Muscle layer of duodenum (tissue), 2 donors: ENCODE measurements around the gene UST.

Experiments used
- H3K27ac ChIP-seq: one replicate; pipeline ENCODE4 v1.7.0; 2013; ENCODE audit warnings: mild to moderate bottlenecking, low read length
- H3K27me3 ChIP-seq: one replicate; pipeline ENCODE4 v1.7.0; 2013; ENCODE audit warnings: low read depth, mild to moderate bottlenecking, control low read depth, low read length
- H3K36me3 ChIP-seq, 2 donors: one replicate each; pipeline ENCODE4 v1.7.0; 2013; ENCODE audit warnings: low read length in 2 of 2, control low read depth in 1 of 2, mild to moderate bottlenecking in 1 of 2; ENCODE audit not compliant: insufficient read depth in 2 of 2, control insufficient read depth in 1 of 2
- H3K4me1 ChIP-seq, 2 donors: one replicate each; pipeline ENCODE4 v1.7.0; 2013; ENCODE audit warnings: low read length in 2 of 2, mild to moderate bottlenecking in 2 of 2, control low read depth in 1 of 2, moderate library complexity in 1 of 2; ENCODE audit not compliant: insufficient read depth in 2 of 2, control insufficient read depth in 1 of 2
- H3K4me3 ChIP-seq, 2 donors: one replicate each; pipeline ENCODE4 v1.7.0; 2013; ENCODE audit warnings: low read length in 2 of 2, low read depth in 1 of 2, mild to moderate bottlenecking in 1 of 2
- H3K9me3 ChIP-seq, 2 donors: one replicate each; pipeline ENCODE4 v1.7.0; 2013; ENCODE audit warnings: low read length in 2 of 2, control low read depth in 1 of 2, mild to moderate bottlenecking in 1 of 2; ENCODE audit not compliant: control insufficient read depth in 1 of 2
- donor health status: healthy.

Gene UST

DNA sequence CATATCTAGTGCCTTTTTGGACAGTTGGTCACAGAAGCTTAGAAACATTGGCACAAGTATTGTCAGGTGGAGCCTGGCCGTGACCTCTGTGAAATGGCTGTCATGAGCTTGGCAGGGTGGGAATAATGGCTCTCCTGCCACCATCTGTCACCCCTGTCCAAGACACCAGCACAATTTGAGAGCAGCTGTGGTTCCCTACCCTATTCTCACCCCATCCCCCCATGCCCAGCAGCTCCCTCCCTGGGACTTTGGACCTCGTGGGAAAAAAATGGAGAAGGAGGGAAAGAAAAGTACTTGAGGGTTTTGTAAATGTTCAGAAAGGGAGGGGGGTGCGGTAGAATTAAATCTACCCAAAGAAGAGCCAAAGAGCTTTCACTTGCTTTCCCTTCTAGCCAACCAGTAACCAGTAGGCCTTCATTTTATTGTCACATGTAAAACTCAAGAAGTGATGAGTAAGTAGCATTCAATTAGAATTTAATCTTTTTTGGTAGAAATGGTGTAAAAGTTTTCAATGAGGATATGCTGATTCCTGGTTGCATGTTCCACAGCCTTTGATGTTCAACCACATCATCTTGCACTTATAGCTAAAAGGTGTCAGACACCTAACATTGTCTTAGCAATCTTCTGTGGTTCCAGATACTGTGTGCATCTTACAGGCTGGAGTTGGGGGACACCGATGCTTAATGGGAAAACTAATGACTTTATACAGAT is 307.2 kb downstream of the UST start:
- H3K27me3 ChIP-seq = no peaks in the 10 kb centered on the region
- no peak overlapping the region for H3K27ac ChIP-seq
- H3K4me1 ChIP-seq = no peaks in the 10 kb centered on the region
- no peaks in the 10 kb centered on the region for H3K9me3 ChIP-seq
- no peaks in the 10 kb centered on the region for H3K36me3 ChIP-seq
- no peak overlapping the region for H3K4me3 ChIP-seq

DNA sequence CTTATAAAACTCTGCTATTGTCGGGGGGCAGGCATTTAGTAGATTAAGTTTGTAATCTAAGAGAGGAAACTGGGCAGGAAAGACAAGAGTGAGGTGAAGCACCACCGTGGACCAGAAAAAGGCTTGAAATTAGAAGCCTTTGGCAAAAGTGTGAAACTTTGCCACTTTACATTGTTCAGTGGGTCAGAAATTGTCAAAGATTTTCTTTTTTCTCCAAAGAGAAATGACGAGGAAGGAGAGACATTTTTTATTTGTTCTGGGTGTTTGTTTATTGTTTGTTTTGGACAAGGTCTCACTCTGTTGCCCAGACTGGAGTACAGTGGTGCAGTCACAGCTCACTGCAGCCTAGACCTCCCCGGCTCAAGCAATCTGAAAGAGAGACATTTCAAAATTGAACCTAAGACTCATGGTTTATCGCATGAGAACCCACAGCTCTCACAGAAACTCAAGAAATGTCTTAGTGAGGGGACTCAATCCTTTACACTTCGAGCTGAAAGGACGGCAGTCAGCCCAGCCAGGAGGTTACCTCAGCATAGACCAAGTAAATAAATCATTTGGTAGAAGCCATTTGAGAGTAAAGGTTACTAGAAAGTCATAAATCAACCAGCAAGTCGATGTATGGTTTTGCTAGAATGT is 307.8 kb downstream of the UST start:
- no peaks in the 10 kb centered on the region for H3K4me1 ChIP-seq
- H3K9me3 ChIP-seq = no peaks in the 10 kb centered on the region
- no peak overlapping the region for H3K27ac ChIP-seq
- no peaks in the 10 kb centered on the region for H3K27me3 ChIP-seq
- H3K36me3 ChIP-seq = no peaks in the 10 kb centered on the region
- H3K4me3 ChIP-seq = no peak overlapping the region

DNA sequence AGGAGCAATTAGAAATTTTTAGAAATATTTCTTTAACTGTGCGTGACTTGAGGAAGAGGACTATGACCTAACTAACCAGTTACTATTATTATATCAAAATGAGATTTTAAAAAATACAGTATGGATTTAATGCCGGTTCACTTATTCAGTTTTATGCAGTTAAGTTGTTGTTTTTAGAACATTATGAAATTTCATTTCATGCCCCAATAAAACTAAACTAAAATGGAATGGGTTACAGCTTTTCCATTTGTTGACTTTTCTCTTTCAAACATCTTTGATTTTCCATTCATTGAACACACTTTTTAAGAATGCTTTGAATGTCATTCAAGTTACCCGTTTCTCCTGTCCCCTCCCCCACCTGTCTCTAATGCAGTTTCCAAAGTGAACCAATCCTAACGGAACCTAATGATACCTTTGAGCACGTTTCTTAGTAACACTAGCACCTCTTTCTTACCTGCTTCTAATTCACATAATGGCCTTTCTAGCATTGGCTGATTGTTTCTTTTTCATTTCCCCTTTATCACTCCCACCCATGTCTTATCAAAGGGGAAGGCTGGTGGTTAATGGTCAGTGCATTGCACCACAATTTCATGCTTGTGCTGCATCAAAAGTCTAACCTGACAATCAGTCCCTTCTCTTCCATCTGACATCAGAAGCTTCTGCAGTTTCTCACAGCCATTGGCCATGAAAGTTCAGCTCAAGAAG is 308.5 kb downstream of the UST start:
- H3K9me3 ChIP-seq = no peaks in the 10 kb centered on the region
- H3K27ac ChIP-seq = no peak overlapping the region
- H3K4me1 ChIP-seq = peaks cover 0 to under 1% of the 10 kb centered on the region in 2 donors
- H3K4me3 ChIP-seq = no peak overlapping the region
- H3K27me3 ChIP-seq = no peaks in the 10 kb centered on the region
- no peaks in the 10 kb centered on the region for H3K36me3 ChIP-seq

DNA sequence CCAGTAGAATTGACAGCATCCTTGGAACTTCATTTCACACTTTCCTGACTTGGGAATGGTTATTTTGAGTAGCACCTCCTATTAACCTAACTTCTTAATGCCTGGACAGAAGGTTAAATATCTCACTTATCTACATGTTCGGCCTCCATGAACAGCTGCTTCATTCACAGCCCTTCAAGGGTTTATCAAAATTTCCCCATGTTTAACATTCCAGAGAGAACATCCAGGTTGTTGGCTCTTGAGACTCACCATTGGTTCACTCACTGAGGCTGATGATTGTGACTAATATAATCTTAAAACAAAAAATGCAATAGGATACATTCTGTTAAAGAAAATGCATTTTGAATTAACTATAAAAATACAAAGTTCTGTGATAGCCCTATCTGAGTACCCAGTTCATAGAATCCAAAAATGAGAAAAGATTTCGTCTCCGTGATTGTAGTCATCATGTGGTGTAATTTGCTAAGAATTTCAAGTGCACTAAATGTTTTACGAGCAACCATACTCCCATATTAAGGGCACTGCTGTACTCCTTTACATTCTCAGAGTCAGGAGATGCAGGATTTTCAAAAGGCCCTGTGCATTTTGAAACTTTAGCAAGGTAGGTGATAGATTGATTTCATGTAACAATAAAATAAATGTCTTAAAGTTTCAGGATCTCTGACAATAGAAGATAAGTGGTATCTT is 310.1 kb downstream of the UST start:
- no peak overlapping the region for H3K4me3 ChIP-seq
- H3K36me3 ChIP-seq = no peaks in the 10 kb centered on the region
- no peaks in the 10 kb centered on the region for H3K9me3 ChIP-seq
- no peaks in the 10 kb centered on the region for H3K27me3 ChIP-seq
- H3K27ac ChIP-seq = no peak overlapping the region
- peaks cover 10 to 14% of the 10 kb centered on the region in 2 donors for H3K4me1 ChIP-seq

DNA sequence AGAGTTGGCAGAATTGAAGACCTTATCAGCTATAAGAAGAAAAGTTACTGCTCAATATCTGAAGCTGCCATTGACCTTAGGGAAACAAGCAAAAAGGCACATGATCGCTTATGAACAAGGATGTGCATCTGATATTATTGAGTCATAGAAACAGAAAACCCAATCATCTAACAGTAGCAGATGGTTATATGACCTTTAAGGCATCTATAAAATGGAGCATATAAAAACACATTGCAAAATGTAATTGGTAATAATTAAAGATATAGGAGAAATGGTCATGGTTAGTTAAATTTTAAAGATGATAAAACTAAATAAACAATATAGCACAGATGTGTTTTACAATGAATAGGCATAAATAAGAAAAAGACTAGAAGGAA is 310.6 kb downstream of the UST start:
- Histone ChIP-seq H3K27me3 (no peaks in the 10 kb centered on the region), H3K36me3 (no peaks in the 10 kb centered on the region), H3K4me1 (peaks cover 10 to 14% of the 10 kb centered on the region in 2 donors), H3K9me3 (no peaks in the 10 kb centered on the region), H3K4me3 (no peak overlapping the region), H3K27ac (no peak overlapping the region)

DNA sequence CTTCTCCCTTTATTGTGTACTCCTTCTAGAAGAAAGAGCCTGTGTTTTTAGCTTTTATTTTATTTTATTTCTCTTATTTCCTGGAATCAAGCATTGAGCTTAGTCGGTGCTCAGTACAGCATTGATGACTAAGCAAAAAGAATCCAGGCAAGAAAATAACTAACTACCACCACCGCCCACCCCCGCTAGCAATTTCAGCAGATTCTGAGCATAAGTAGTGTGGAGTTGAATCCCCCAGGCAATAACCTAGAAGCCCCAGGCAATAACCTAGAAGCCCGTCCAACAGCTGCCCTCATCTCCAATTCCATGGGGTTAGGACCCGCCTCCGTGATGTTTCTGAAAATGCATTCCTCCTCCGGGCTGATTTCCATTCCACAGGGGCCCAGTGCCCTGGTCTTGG is 312.7 kb downstream of the UST start:
- Histone ChIP-seq H3K4me1 (peaks cover 10 to 14% of the 10 kb centered on the region in 2 donors), H3K27ac (no peak overlapping the region), H3K4me3 (no peak overlapping the region), H3K36me3 (no peaks in the 10 kb centered on the region), H3K27me3 (no peaks in the 10 kb centered on the region), H3K9me3 (no peaks in the 10 kb centered on the region)

DNA sequence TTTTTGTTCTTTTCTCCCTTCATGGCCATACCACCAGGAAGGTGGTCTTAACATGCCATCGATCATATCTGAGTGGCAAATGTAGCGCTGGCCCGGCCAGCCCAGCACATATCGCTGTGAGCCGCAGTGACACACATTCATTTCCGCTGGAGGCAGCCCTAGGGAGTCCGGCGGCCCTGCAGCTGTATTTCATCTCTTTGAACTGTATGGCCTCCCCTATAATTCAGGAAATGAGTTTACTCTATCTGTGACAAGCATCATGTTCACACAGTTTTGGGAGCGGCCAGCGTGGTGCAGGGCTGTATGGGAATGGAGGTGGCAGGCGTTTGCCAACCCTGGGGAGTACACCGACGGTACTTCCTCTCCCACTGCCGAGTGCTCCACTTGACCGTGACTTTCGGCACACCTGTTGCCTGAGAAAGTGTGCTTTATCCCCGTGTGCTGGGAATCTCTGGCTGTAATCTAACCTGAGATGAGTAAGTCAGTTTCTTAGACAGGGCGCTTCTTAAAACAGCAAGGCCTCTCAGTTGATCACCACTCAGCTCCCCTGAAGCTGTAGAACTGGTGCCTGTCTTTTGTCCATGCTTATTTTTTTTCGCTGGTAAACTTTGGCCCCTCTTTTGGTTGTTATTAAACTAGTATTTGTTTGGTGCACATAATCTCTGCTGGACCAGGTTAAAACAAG is 313.6 kb downstream of the UST start:
- Histone ChIP-seq H3K27ac (no peak overlapping the region), H3K4me3 (peak overlapping the region in 1 of 2 donors; percentile 7), H3K9me3 (no peaks in the 10 kb centered on the region), H3K27me3 (no peaks in the 10 kb centered on the region), H3K36me3 (no peaks in the 10 kb centered on the region), H3K4me1 (peaks cover 10 to 14% of the 10 kb centered on the region in 2 donors)

DNA sequence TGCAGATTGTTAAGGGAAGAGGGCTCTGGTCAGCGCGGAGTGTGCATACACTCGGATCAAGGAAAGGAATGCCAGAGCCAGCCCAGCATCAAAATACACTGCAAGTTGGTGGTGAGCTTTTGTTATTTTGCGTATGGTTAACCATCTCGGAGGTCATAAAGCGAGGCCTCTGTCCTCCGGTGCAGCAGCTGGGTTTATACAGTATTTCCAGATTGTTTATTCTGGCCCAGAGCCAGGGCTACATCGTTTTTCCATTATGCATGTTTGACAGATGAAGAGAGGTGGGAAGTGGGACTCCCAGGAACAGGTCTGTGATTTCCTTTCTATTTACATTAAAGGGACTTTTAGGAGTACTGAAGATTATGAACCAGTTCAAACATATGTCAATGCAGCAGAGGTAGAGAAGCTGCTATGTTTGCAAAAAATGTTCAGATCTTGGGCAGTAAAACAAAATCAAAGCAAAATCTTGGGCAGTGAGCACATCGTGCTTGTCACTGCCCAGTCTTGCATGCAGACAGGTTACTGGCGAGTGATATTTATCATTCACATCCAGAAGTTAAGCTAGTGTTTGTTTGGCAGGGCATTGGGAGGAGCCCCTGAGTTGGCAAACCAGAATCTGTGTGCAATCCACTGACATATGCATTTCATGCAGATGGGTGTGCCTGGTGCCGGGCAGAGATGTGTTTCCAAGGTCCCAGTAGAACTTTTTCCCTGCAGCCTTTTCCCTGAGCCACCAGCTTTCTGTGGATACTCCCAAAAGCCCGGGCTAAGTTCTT is 314.3 kb downstream of the UST start:
- peak overlapping the region in 1 of 2 donors; percentile 7 for H3K4me3 ChIP-seq
- H3K4me1 ChIP-seq = peaks cover 14% of the 10 kb centered on the region in 2 donors
- H3K36me3 ChIP-seq = no peaks in the 10 kb centered on the region
- H3K27me3 ChIP-seq = no peaks in the 10 kb centered on the region
- no peak overlapping the region for H3K27ac ChIP-seq
- H3K9me3 ChIP-seq = no peaks in the 10 kb centered on the region

DNA sequence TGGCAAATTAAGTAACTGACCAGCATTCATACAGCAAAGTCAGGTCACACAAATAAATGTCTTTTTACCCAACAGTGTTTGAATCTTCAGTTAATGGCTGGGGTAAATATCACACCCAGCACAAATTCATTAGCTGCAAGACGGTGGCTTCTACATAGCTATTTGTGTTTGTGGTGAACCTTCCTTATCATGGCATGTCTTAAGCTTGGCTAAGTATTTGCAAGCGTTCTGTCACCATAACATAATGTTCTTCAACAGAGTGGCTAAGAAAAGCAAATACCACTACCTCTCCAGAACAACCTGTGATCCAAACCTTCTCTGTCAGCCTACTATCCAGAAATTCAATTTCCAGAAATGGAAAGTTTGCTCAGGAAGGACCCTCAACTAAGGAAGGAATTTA is 315.1 kb downstream of the UST start:
- peaks cover 14% of the 10 kb centered on the region in 2 donors for H3K4me1 ChIP-seq
- H3K27me3 ChIP-seq = no peaks in the 10 kb centered on the region
- H3K4me3 ChIP-seq = no peak overlapping the region
- no peaks in the 10 kb centered on the region for H3K36me3 ChIP-seq
- H3K9me3 ChIP-seq = no peaks in the 10 kb centered on the region
- no peak overlapping the region for H3K27ac ChIP-seq

DNA sequence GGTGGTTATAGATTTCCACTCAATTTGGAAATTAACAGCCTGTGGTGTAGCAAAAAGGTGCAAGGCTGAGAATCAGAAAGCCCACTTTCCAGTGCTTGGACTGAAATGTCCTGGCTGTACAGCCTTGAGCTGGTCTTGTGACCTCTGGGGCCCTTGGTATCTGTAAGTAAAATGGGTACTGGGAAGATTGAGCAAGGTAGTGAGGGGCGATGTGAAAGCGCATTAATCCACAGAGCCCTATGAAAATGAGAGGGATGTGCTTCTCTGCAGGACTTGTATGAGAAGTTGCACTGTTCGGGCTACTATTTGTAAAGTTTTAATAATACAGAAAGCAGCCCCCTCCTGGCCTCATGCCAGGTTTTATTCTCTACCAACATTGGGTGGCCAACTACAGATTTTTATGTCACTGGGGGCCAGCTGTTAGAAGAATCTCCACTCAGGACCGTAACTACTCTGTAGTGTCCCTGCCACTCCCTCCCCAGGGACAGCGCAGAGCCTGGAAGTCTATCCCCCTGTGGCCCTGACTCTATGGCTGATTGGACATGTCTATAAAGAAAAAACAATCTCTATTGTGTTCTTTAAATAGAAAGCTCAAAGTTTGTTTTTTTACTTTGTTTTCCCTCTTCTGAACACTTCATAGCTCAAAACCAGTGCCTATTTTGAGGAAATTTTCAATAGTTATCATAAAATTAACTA is 316.0 kb downstream of the UST start:
- peaks cover 14% of the 10 kb centered on the region in 2 donors for H3K4me1 ChIP-seq
- H3K27me3 ChIP-seq = no peaks in the 10 kb centered on the region

More for the DNA sequence above, 316.0 kb downstream of the UST start:
- no peak overlapping the region for H3K4me3 ChIP-seq
- H3K27ac ChIP-seq = no peak overlapping the region
- no peaks in the 10 kb centered on the region for H3K9me3 ChIP-seq
- no peaks in the 10 kb centered on the region for H3K36me3 ChIP-seq
